BLaER1 (cell line): ENCODE data around the gene GLUD1.
"Not testable (repeated sequence)": the region's sequence is repeated elsewhere in the genome, so short reads cannot be mapped to it uniquely, and the experiment has no call there.

ENCODE experiments used
- H3K27ac ChIP-seq: shearing (Covaris generic); formaldehyde crosslinking; 2 replicates; pipeline ENCODE4 v1.8.1; 2022
- H3K27me3 ChIP-seq: shearing (Covaris generic); formaldehyde crosslinking; 2 replicates; pipeline ENCODE4 v1.8.1; 2022
- H3K36me3 ChIP-seq: shearing (Covaris generic); formaldehyde crosslinking; 2 replicates; pipeline ENCODE4 v1.8.1; 2022
- H3K4me1 ChIP-seq: shearing (Covaris generic); formaldehyde crosslinking; 2 replicates; pipeline ENCODE4 v1.8.1; 2022
- H3K4me2 ChIP-seq: shearing (Covaris generic); formaldehyde crosslinking; 2 replicates; pipeline ENCODE4 v1.8.1; 2022
- H3K4me3 ChIP-seq: shearing (Covaris generic); formaldehyde crosslinking; 2 replicates; pipeline ENCODE4 v1.8.1; 2022
- H3K9ac ChIP-seq: shearing (Covaris generic); formaldehyde crosslinking; 2 replicates; pipeline ENCODE4 v1.8.1; 2022
- H3K9me3 ChIP-seq: shearing (Covaris generic); formaldehyde crosslinking; 2 replicates; pipeline ENCODE4 v1.8.1; 2022
- H4K20me1 ChIP-seq: shearing (Covaris generic); formaldehyde crosslinking; 2 replicates; pipeline ENCODE4 v1.8.1; 2022
- Cebpa-rat ChIP-seq: shearing (Covaris generic); IDR thresholded peaks from 2 replicates; pipeline ENCODE4 v1.8.1; 2022

The GLUD1 gene

DNA sequence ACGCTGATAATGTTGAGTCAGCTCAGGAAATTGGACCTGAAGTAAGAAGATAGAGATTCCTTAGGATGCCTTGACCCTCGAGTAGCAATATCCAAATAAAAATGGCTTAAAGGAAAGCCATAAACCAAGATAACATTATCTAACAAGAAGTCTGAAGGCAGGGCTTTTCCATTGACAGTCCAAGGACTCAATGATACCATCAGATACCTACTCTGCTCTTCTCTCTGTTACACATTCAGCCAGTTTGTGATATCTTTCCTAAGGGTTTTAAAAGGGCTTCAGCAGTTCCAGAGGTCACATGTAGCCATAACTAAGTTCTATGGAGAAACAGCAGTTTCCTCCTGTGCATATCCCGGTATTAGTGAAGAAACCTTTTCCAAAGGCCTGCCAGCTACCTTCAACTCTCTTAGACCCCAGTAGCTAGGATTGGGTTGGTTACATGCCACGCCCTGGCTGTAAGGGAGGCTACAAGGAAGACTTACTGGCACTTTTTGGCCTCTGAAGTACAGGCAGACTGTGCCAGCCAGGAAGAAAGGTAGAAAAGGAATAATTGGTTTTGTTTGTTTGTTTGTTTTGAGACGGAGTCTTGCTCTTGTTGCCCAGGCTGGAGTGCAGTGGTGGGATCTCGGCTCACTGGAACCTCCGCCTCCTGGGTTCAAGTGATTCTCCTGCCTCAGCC, 10.9 kb upstream of the GLUD1 start:
- TF ChIP-seq Cebpa-rat, result no peak
- Histone ChIP-seq H3K9ac (no peak overlapping the region), H3K27ac (no peak overlapping the region), H3K4me3 (no peak overlapping the region), H3K27me3 (no peaks in the 10 kb centered on the region), H3K36me3 (peaks cover 95% of the 10 kb centered on the region), H3K4me1 (no peaks in the 10 kb centered on the region), H3K9me3 (no peaks in the 10 kb centered on the region), H3K4me2 (no peak overlapping the region), H4K20me1 (peaks cover 45% of the 10 kb centered on the region)

DNA sequence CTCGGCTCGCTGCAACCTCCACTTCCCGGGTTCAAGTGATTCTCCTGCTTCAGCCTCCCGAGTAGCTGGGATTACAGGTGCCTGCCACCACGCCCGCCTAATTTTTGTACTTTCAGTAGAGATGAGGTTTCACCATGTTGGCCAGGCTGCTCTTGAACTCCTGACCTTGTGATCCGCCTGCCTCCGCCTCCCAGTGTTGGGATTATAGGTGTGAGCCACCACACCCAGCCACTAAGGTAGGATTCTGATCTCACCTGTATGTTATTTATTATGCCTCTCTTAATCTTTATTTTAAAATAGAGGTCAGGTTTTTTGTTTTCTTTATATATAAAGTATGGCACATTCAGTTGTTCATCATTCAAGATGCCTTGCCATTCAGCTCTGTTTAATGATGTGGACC, 10.1 kb upstream of the GLUD1 start:
- not testable (repeated sequence) for H3K9ac ChIP-seq, H3K27me3 ChIP-seq, H3K9me3 ChIP-seq, H3K4me1 ChIP-seq, H3K4me2 ChIP-seq, H3K4me3 ChIP-seq, H3K27ac ChIP-seq
- H4K20me1 ChIP-seq, result peaks cover 45% of the 10 kb centered on the region
- peaks cover 94% of the 10 kb centered on the region for H3K36me3 ChIP-seq

DNA sequence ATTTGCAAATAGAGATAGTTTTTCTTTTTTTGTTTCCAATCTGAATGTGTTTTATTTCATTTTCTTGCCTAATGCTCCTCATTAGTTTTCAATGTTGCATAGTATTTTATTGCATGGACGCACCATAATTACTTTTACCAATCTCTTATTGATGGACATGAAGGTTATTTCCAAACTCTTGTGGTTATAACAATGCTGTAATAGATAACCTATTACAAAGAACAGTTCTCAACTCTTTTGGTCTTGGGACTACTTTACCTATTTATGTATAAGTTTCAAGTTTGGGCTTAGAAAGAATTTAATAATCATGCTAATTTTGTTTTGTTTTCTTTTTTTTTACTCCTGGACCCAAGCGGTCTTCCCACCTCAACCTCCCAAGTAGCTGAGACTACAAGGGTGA, 7.4 kb upstream of the GLUD1 start:
- no peak overlapping the region for H3K4me2 ChIP-seq
- TF ChIP-seq Cebpa-rat, result no peak
- H3K9me3 ChIP-seq, result peaks cover 11% of the 10 kb centered on the region; the same call in 1 of the 2 replicates
- H3K4me1 ChIP-seq, result peaks cover 7% of the 10 kb centered on the region
- no peak overlapping the region for H3K27ac ChIP-seq
- H3K27me3 ChIP-seq, result no peaks in the 10 kb centered on the region
- no peak overlapping the region for H3K9ac ChIP-seq
- no peak overlapping the region for H3K4me3 ChIP-seq
- H4K20me1 ChIP-seq, result peaks cover 30% of the 10 kb centered on the region
- H3K36me3 ChIP-seq, result peaks cover 88% of the 10 kb centered on the region

DNA sequence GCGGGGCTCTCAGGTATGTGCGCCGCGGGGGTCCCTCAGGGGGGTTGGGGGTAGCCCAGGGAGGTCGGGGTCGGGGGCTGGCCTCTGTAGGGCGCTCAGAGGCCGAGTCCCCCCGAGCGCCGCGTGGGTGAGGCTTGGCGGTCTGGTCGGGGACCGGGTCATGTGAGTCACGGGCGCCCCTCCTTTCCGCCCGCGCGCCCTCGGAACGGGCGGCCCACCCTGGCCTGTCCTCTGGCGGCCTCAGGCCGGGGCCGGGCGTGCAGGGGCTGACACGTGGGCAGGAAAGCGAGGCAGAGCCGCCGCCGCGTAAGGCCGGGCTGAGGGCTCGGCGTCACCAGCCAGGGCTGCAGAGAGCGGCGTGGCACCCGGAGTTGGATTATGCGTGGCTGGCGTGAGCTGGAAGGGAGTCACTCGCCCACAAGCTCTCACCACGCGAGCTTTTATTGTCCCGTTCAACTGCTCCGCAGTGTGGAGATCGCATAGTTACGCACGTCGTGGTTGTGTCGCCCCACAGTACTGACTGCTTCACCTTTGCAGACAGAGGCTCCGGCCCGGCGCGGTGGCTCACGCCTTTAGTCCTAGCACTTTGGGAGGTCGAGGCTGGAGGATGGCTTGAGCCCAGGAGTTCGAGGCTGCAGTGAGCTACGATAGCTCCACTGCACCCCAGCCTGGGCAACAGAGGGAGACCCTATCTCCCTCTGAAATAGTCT, 748 bp upstream of the GLUD1 start:
- peak overlapping the region; percentile 89 for H3K9ac ChIP-seq
- peaks cover 24% of the 10 kb centered on the region for H3K36me3 ChIP-seq
- H3K4me1 ChIP-seq, result peaks cover 49% of the 10 kb centered on the region
- H3K27me3 ChIP-seq, result no peaks in the 10 kb centered on the region
- TF ChIP-seq Cebpa-rat, result no peak
- H4K20me1 ChIP-seq, result peaks cover 36% of the 10 kb centered on the region
- H3K9me3 ChIP-seq, result peaks cover 11% of the 10 kb centered on the region; the same call in 1 of the 2 replicates
- H3K4me2 ChIP-seq, result peak overlapping the region; percentile 86
- peak overlapping the region; percentile 85 for H3K4me3 ChIP-seq
- H3K27ac ChIP-seq, result peak overlapping the region; percentile 90

- Histone ChIP-seq H3K4me2 (peak overlapping the region; percentile 99), H3K4me1 (peaks cover 49% of the 10 kb centered on the region), H3K27me3 (no peaks in the 10 kb centered on the region), H4K20me1 (peaks cover 52% of the 10 kb centered on the region), H3K36me3 (peaks cover 23% of the 10 kb centered on the region), H3K9ac (peak overlapping the region; percentile 94), H3K27ac (peak overlapping the region; percentile 95), H3K4me3 (peak overlapping the region; percentile 85), H3K9me3 (peaks cover 3% of the 10 kb centered on the region; the same call in 1 of the 2 replicates)
- no peak for TF ChIP-seq Cebpa-rat
Measured at GRCh38 chr10:87093632-87094372, 841 bp downstream of the GLUD1 start.

- Histone ChIP-seq H3K4me1 (peaks cover 49% of the 10 kb centered on the region), H3K4me2 (peak overlapping the region; percentile 99), H3K27ac (peak overlapping the region; percentile 95; the same call in 1 of the 2 replicates)
Measured at GRCh38 chr10:87092861-87093631, 1.6 kb downstream of the GLUD1 start.

DNA sequence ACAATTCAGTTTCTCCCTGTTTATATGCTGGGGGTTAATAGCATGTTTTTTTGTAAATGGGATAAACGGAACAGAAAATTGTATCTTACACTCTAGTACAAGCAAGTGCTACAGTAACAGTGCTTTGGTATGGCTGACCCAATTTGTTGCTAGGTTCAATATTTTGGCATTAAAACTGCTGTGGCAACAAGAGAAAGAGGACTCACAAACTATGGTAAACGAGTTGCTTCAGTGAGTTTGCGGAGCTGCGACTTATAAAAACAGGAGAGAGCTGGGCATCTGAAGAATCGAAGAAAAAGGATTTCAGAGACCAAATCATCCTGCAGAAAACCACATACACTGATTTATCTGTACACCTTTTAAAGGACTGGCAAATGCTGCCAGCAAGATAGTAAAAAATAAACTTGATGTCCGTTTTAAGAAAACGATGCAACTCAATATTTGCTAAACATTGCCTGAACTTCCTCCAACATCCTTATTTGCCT, 2.2 kb downstream of the GLUD1 start:
- no peak for TF ChIP-seq Cebpa-rat
- peak overlapping the region; percentile 99 for H3K4me2 ChIP-seq
- H3K4me3 ChIP-seq, result peak overlapping the region; percentile 85
- no peaks in the 10 kb centered on the region for H3K27me3 ChIP-seq
- H3K9me3 ChIP-seq, result 0 out of 2 replicates have a peak, but pooled peaks cover 4% of the 10 kb centered on the region
- peak overlapping the region; percentile 94; the same call in 1 of the 2 replicates for H3K9ac ChIP-seq
- H4K20me1 ChIP-seq, result peaks cover 64% of the 10 kb centered on the region
- peaks cover 18% of the 10 kb centered on the region for H3K36me3 ChIP-seq
- H3K27ac ChIP-seq, result no peak overlapping the region
- H3K4me1 ChIP-seq, result peaks cover 46% of the 10 kb centered on the region

More at GRCh38 chr10:87092861-87093631, 1.6 kb downstream of the GLUD1 start:
- no peak for TF ChIP-seq Cebpa-rat
- H3K36me3 ChIP-seq, result peaks cover 18% of the 10 kb centered on the region; the same call in 1 of the 2 replicates
- H3K9me3 ChIP-seq, result no peaks in the 10 kb centered on the region
- H3K4me3 ChIP-seq, result peak overlapping the region; percentile 85
- H3K27me3 ChIP-seq, result no peaks in the 10 kb centered on the region
- H3K9ac ChIP-seq, result peak overlapping the region; percentile 94
- peaks cover 57% of the 10 kb centered on the region for H4K20me1 ChIP-seq

DNA sequence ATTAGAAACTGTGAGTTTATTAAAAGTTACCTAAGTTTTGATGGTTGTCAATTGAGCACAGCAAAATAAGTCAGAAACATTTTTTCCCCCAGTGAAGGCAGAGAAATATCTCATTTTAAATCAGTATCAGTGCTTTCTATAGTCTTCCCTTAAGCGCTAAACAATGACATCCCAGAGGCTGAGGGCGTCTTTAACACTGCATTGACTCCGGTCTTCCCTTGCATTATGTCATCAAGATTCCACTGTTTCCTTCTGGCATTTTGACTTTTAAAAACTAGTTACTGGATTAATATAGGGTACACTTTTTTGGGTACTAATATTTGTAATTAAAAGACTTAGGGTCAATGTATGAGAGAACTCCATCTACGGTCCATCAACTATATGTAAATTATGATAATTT, 3.9 kb downstream of the GLUD1 start:
- no peak for TF ChIP-seq Cebpa-rat
- peaks cover 29% of the 10 kb centered on the region for H3K4me1 ChIP-seq
- H3K36me3 ChIP-seq, result peaks cover 26% of the 10 kb centered on the region
- no peak overlapping the region for H3K9ac ChIP-seq
- no peak overlapping the region for H3K27ac ChIP-seq
- H3K27me3 ChIP-seq, result no peaks in the 10 kb centered on the region
- no peak overlapping the region for H3K4me3 ChIP-seq
- no peak overlapping the region for H3K4me2 ChIP-seq
- H3K9me3 ChIP-seq, result peaks cover 11% of the 10 kb centered on the region; the same call in 1 of the 2 replicates
- H4K20me1 ChIP-seq, result peaks cover 76% of the 10 kb centered on the region

DNA sequence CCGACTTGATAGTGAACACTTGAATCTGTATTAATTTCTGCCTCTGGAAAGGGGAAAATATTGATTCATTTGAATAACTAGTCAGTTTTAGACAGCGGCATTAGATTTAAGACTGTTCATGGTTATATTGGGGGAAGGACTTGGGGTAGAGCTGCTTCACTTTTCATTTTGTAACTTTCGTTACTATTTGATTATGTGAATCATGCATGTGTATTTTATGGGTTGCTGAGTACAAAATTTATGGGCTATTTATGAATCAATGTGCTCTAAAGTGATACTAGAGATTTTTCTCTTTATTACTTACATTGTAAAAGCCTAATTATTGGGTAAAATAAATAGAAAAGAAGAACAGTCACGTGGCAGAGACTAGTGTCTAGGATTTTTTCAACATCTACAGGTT, 4.9 kb downstream of the GLUD1 start:
- Histone ChIP-seq H3K4me3 (no peak overlapping the region), H3K9ac (no peak overlapping the region), H3K4me2 (no peak overlapping the region), H4K20me1 (peaks cover 87% of the 10 kb centered on the region), H3K27me3 (no peaks in the 10 kb centered on the region), H3K36me3 (peaks cover 26% of the 10 kb centered on the region), H3K27ac (no peak overlapping the region), H3K9me3 (peaks cover 11% of the 10 kb centered on the region; the same call in 1 of the 2 replicates), H3K4me1 (peaks cover 27% of the 10 kb centered on the region)
- TF ChIP-seq Cebpa-rat, result no peak
